ENCODE data around the gene CXCR6. TPM values are rescaled to one million over a fixed set of nuclear protein-coding genes. Genes with fewer than 3 reads are reported as not detected.

Gene CXCR6
- total RNA-seq, 2 donors from 2014 or later = not detected

DNA sequence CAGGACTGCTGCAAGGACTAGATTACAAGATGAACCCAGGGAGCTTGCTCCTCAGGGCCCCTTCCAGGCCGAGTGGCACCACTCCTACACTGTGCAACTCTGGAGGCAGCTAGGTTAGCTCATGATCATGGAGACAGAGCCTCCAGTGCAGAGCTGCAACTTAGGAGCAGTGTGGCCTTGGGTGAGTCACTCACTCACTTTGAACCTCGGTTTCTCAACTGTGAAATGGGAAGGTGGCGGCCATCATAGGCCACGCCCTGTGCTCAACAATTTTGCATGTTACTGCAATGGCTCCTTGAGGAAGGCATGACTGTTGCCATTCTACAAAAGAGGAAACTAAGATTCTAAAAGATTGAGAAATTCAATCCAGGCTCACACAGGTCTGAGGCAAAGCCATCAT, 11.2 kb upstream of the CXCR6 start:
- Histone ChIP-seq H3K9ac (ENCODE audit: extremely low read depth, low read length, poor library complexity, severe bottlenecking) (no peak overlapping the region), H3K4me3 (ENCODE audit: low read length) (no peak overlapping the region), H3K9me3 (ENCODE audit: control insufficient read depth, low read length) (no peaks in the 10 kb centered on the region), H3K4me1 (ENCODE audit: control insufficient read depth, insufficient read depth, low read length) (no peaks in the 10 kb centered on the region), H3K36me3 (ENCODE audit: control insufficient read depth, insufficient read depth, low read length) (peaks cover 23% of the 10 kb centered on the region), H3K27me3 (ENCODE audit: control insufficient read depth, insufficient read depth, low read length, poor library complexity, severe bottlenecking) (no peaks in the 10 kb centered on the region), H3K27ac (ENCODE audit: low read depth, low read length) (no peak overlapping the region)
- no peak overlapping the region for H3K4me3 Mint-ChIP-seq
- peaks cover 47% of the 10 kb centered on the region for H3K36me3 Mint-ChIP-seq (ENCODE audit: low read depth)
- DNase-seq = no peak
- no peak for TF ChIP-seq CTCF (conservative IDR thresholded peaks at IDR 0.05)
- no peak overlapping the region for H3K27ac Mint-ChIP-seq
- 78 to 90% methylated on average over 4 of the region's 4 CpGs for WGBS, 2 experiments (ENCODE audit: insufficient coverage in 1 of 2, insufficient read length in 1 of 2)
- no peaks in the 10 kb centered on the region for H3K9me3 Mint-ChIP-seq
- no peaks in the 10 kb centered on the region for H3K4me1 Mint-ChIP-seq
- no peaks in the 10 kb centered on the region for H3K27me3 Mint-ChIP-seq (ENCODE audit: insufficient read depth)

DNA sequence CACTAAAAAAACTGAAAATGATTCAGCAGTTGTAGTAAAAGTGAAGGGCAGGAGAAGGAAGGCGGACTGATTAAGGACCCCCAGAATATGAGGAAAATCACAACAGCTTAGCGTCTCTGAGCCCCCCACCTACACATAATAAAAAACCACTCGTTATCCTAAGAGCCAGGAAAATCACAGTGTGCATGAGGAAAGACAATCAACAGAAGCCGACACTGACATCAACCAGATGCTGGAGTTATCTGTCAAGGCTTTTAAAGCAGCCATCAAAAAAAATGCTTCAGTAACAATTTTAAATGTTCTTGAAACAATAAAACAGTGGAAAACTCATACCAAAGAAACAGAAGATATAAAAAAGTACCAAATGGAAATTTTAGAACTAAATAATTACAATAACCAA, 9.7 kb upstream of the CXCR6 start:
- Histone ChIP-seq H3K27ac (ENCODE audit: low read depth, low read length) (no peak overlapping the region), H3K9ac (ENCODE audit: extremely low read depth, low read length, poor library complexity, severe bottlenecking) (no peak overlapping the region), H3K27me3 (ENCODE audit: control insufficient read depth, insufficient read depth, low read length, poor library complexity, severe bottlenecking) (no peaks in the 10 kb centered on the region), H3K9me3 (ENCODE audit: control insufficient read depth, low read length) (no peaks in the 10 kb centered on the region), H3K36me3 (ENCODE audit: control insufficient read depth, insufficient read depth, low read length) (peaks cover 17% of the 10 kb centered on the region), H3K4me3 (ENCODE audit: low read length) (no peak overlapping the region), H3K4me1 (ENCODE audit: control insufficient read depth, insufficient read depth, low read length) (no peaks in the 10 kb centered on the region)
- no peak overlapping the region for H3K4me3 Mint-ChIP-seq
- H3K9me3 Mint-ChIP-seq = no peaks in the 10 kb centered on the region
- 83 to 92% methylated on average over 3 to 4 of the region's 4 CpGs for WGBS, 2 experiments (ENCODE audit: insufficient coverage in 1 of 2, insufficient read length in 1 of 2)
- peaks cover 37% of the 10 kb centered on the region for H3K36me3 Mint-ChIP-seq (ENCODE audit: low read depth)
- no peak for DNase-seq
- H3K27me3 Mint-ChIP-seq (ENCODE audit: insufficient read depth) = no peaks in the 10 kb centered on the region
- no peak for TF ChIP-seq CTCF (conservative IDR thresholded peaks at IDR 0.05)
- no peak overlapping the region for H3K27ac Mint-ChIP-seq
- H3K4me1 Mint-ChIP-seq = no peaks in the 10 kb centered on the region

- TF ChIP-seq CTCF (conservative IDR thresholded peaks at IDR 0.05) = no peak
- H3K27ac Mint-ChIP-seq = no peak overlapping the region
- H3K27me3 Mint-ChIP-seq (ENCODE audit: insufficient read depth) = no peaks in the 10 kb centered on the region
- H3K4me1 Mint-ChIP-seq = peaks cover 8% of the 10 kb centered on the region
- Histone ChIP-seq H3K36me3 (ENCODE audit: control insufficient read depth, insufficient read depth, low read length) (peaks cover 17% of the 10 kb centered on the region), H3K4me1 (ENCODE audit: control insufficient read depth, insufficient read depth, low read length) (no peaks in the 10 kb centered on the region), H3K9ac (ENCODE audit: extremely low read depth, low read length, poor library complexity, severe bottlenecking) (no peak overlapping the region), H3K9me3 (ENCODE audit: control insufficient read depth, low read length) (no peaks in the 10 kb centered on the region), H3K4me3 (ENCODE audit: low read length) (no peak overlapping the region), H3K27me3 (ENCODE audit: control insufficient read depth, insufficient read depth, low read length, poor library complexity, severe bottlenecking) (no peaks in the 10 kb centered on the region), H3K27ac (ENCODE audit: low read depth, low read length) (no peak overlapping the region)
- H3K4me3 Mint-ChIP-seq = no peak overlapping the region
- DNase-seq = no peak
- 84 to 86% methylated on average over 7 to 9 of the region's 9 CpGs for WGBS, 2 experiments (ENCODE audit: insufficient coverage in 1 of 2, insufficient read length in 1 of 2)
- peaks cover 28% of the 10 kb centered on the region for H3K36me3 Mint-ChIP-seq (ENCODE audit: low read depth)
- no peaks in the 10 kb centered on the region for H3K9me3 Mint-ChIP-seq
Measured at GRCh38 chr3:45936261-45936660, 7.0 kb upstream of the CXCR6 start.

Measured in endodermal cell (in vitro differentiated cells).